GM18507 (cell line): ENCODE data around the gene ECI1.
"Not testable (repeated sequence)": the region's sequence is repeated elsewhere in the genome, so short reads cannot be mapped to it uniquely, and the experiment has no call there.

Source experiments
- DNase-seq: peaks from one replicate; pipeline ENCODE4 v3.0.0; 2011; ENCODE audit warnings: low read depth; ENCODE audit not compliant: insufficient read length; ENCODE audit errors: extremely low spot score
- FAIRE-seq: peaks from 2 replicates; lab custom pipeline; 2011; peaks lifted over from hg19 to GRCh38; lab: Jason Lieb, UNC

The ECI1 gene

DNA sequence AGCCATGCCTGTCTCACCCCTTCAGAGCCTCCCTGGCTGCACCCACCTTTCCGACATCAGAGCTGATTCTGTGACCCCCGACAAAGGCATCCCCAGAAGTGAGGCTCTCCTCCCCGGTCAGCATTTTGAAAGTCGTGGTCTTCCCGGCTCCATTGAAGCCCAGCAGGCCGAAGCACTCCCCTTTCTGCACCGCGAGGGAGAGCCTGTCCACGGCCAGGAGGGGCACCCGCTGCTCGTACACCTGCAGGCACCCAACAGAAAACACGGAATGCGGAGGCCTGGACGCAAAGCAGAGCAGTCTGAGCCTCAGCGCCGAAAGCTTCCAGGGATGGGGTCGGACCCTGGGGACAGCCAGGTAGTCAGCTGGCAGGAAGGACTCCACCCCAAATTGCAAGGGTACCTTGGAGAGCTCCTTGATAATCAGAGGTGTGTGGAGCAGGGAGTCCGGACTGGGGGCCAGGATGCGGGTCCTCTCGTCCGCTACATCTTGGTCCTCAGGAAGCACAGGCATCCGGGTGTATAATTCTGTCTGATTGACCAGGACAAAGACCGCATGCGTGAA lies 29.7 kb upstream of the ECI1 start:
- FAIRE-seq (no peak), DNase-seq (no peak)

DNA sequence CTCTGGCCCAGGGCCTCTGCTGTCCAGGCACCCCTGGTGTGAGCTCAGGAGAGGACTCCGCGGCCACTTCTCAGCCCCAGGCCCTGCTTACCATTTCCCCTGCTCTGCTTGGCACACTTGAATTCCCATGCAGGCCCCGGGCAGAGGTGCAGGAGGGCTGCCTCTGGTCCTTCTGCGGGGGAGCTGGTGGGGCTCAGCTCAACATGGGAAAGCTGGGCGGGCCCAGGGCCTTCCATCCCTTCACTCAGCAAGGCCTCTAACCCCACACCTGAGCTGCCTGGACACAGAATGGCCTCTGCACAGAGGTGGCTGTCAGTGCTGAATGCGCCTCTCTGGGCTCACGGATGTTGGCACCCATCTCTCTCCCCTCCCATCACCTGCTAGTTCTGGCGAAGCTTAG lies 29.1 kb upstream of the ECI1 start:
- no peak for FAIRE-seq
- no peak for DNase-seq

DNA sequence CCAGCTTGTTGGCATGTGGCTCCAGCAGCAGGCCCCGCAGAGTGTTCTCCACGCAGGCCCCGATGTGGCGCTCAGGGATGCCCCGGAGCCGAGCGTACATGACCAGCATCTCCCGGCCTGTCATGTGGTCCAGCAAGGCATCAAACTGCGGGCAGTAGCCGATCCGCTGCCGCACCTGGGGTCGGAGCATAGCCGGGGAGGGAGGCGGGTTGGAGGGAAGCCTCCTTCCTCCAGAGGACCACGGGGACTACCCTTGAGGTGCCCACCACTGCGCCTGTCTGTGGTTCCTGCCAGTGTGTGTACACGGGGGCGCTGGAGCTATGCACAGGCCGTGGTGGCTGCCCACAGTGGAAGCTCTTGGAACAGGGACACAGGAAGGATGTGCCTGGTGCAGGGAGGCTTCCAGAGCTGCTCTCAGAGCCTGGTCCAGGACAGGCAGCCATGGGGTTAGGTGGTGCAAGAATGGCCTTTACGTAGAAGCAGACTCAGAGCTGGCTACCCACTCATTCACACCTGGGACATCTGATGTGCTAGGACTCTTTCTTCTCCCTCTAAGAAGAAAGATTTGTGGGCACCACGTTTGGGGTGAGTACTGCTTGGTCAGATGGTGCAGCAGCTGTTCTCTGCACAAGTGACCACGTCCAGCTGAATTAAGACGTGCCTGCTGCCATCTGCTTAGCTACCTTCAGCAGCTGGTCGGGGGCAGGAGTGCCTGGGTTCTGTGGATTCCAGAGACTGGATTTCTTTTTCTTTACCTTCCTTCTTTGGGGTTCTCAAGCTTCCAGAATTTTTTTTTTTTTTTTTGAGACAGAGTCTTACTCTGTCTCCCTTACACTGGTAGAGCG lies 27.8 kb upstream of the ECI1 start:
- FAIRE-seq: no peak
- DNase-seq: no peak

DNA sequence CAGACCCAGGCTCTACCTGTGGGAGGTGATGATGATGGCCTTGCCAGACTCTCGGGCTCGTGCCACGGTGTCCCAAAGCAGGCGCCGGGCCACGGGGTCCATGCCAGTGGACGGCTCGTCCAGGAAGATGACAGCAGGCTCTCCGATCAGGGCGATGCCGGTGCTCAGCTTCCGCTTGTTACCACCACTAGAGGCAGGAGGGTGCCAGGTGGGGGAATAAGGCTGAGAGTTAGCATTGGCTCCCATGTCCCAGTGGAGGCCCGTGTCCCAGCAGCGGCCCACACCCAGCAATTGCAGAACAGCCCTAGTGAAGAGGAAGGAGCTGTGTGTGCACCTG lies 26.9 kb upstream of the ECI1 start:
- FAIRE-seq (no peak), DNase-seq (no peak)

DNA sequence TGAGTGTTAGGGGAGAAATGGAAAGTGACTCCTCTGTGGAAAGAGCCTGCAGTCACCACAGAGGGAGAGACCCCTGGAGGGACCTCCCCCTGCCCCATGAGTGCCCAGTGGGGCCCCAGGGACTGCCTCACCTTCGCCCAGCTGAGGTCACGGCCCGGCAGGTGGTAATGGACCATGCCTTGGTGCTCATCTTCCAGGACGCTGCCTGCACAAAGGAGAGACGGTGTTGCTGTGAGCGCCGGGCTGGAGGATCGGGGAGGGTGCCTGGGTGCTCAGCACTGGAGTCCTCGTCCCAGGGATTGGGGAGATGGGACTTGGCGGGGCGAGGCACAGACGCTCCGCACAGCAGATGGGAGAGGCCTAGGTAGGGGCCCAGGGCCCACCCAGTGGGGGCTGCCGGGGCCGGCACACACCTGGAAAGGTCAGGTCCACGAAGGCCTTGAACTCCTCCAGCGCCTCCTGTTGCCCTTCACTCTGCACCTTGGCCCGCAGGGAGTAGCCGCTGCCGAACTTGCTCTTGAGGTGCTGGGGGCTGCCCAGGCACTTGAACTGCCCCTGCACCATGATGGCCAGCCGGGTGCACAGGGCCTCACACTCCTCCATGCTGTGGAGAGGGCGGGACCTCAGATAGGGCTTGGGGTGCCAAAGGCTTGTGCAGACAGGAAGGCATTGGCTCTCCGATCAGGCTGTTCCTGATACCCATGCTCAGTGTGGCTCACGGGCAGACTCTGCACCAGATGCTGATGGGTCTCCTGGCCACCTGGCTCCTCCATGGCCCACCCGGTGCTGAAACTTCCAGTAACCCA lies 26.3 kb upstream of the ECI1 start:
- DNase-seq (no peak), FAIRE-seq (no peak)

- FAIRE-seq: no peak
Measured at GRCh38 chr16:2276368-2277195, 25.2 kb upstream of the ECI1 start.

GRCh38 chr16:2275476-2276367 lies 24.3 kb upstream of the ECI1 start:
- FAIRE-seq: no peak

More at GRCh38 chr16:2276368-2277195, 25.2 kb upstream of the ECI1 start:
- no peak for DNase-seq

GRCh38 chr16:2273931-2274330 lies 22.5 kb upstream of the ECI1 start:
- no peak for DNase-seq
- no peak for FAIRE-seq

More at GRCh38 chr16:2275476-2276367, 24.3 kb upstream of the ECI1 start:
- DNase-seq: no peak

- DNase-seq: no peak
- no peak for FAIRE-seq
Measured at GRCh38 chr16:2273484-2273883, 22.1 kb upstream of the ECI1 start.

DNA sequence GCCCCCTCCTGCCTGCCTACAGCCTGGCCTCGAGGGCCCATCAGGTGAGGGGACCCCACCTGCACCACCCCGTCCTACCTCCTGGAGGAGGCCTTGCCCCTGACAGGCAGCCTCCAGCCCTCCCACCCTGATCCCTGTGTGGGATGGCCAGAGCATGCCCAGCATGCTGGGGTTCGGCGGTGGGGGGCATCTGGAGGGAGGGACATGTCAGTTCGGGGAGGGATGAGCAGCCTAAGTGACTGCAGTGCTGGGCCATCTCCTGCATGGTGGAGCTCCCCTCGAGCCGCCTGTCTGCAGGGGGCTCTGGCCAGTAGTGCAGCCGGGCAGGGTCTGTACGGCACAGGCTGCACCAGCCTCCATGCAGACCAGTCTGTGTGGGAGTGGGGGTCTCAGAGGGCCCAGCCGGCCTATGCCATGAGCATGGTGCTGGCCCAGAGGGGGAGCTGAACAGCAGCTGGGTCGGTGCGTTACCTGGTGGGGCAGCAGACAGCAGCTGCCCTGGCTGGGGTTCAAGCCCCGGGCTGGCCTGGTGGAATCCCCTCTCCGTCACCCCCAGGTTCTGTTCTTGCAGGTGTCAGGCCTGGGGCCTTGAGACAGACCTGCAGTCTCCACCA lies 20.6 kb upstream of the ECI1 start:
- DNase-seq: no peak
- no peak for FAIRE-seq

GRCh38 chr16:2270588-2271470 lies 19.4 kb upstream of the ECI1 start:
- FAIRE-seq: no peak
- no peak for DNase-seq

GRCh38 chr16:2270070-2270462 lies 18.7 kb upstream of the ECI1 start:
- no peak for FAIRE-seq
- no peak for DNase-seq

GRCh38 chr16:2267913-2268666 lies 16.7 kb upstream of the ECI1 start, which contains the start of gene RNPS1:
TSS of gene RNPS1 (minus strand) at chr16:2268126. CDS start at chr16:2264643, 3,483 bp downstream.
- FAIRE-seq (peak; percentile 83), DNase-seq (peak; percentile 97)

DNA sequence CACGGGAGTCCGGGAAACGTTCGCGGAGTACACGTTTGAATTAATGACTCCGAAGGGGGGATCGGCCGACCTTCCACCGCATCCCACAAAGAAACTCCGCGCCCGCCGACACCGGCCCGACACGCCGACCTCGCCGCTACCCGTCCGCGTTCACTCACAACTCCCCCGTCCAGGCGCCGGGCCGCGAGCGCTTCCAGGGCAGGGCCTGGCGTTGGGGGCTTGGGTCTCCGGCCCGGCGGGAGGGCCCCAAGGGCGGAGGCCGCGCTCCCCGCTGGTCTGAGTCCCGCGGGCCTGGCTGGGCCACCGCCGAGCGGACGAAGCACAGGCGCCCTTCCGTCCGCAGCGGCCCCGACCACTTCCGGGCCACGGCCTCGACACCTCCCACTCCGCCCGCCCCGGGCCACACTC lies 16.1 kb upstream of the ECI1 start:
- DNase-seq: peak; percentile 38
- not testable (repeated sequence) for FAIRE-seq

DNA sequence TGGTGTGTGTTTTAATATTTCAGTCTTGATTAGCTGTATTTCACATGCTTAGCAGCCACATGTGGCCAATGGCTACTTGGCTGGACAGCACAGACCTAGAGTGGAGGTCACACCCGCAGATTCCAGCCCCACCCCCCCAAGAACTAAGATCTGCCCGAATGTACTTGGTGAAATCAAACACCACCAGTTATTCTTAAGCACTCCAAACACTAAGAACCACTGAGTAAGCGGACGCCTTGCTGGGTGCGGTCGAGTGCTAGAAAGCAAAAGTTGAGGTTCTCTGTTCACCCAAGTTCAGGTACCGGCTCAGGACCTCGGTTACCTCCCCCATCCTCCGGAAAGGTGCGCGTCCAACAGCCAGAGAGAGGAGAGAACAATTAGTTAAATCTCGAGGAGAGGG lies 15.5 kb upstream of the ECI1 start:
- FAIRE-seq: peak; percentile 12
- not testable (repeated sequence) for DNase-seq

DNA sequence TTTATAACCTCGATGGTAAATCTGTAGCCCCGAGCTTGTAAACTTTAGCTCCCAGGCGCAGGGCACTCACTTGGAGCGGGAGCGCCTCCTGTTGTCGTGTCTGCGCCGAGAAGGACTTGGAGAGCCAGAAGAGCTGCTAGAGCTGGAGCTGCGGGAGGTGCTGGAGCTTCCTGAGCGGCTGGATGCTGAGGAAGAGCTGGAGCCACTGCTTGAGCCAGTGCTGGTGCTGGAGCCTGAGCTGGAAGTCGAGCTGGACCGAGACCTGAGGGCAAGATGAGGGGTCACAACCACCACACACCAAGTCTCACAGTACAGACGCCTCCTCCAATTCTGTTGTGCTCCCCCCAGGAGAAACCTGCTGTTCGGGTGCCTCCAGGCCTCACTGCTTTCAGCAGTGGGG lies 11.6 kb upstream of the ECI1 start:
- DNase-seq, FAIRE-seq: not testable (repeated sequence)

DNA sequence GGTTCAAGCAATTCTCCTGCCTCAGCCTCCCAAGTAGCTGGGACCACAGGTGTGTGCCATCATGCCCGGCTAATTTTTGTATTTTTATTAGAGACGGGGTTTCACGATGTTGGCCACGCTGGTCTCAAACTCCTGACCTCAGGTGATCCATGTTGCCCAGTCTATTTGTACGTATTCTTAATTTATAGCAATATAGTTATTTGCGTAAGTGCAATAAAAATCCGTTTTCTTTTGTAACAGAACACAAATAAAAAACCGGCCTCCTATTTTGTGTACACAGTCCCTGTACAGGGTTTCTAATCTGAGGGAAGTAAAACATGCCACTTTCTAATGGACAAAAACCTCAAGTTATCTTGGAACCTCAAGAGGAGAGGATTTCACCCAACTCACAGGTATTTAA lies 8.9 kb upstream of the ECI1 start:
- DNase-seq: no peak
- FAIRE-seq: no peak
